GM10248 (cell line): ENCODE data around the gene PRDM11.

Experiments
- CTCF ChIA-PET: fragments of 300-600 bp; sonication (Branson Sonifier 250); formaldehyde crosslinking; extraction: SDS; loops from one replicate; lab custom pipeline; 2021; ENCODE audit warnings: antibody characterized with exemption; lab: Yijun Ruan, JAX
- POLR2A ChIA-PET: fragments of 350-650 bp; sonication (Branson Sonifier 250); formaldehyde crosslinking; extraction: SDS; loops from one replicate; lab custom pipeline; 2020; ENCODE audit warnings: antibody characterized with exemption; lab: Yijun Ruan, JAX
- DNase-seq: peaks from one replicate; pipeline ENCODE4 v3.0.0; 2012; ENCODE audit errors: extremely low spot score
- CTCF ChIP-seq: IDR thresholded peaks from 2 replicates; pipeline ENCODE4 v1.5.1; 2012; ENCODE audit warnings: mild to moderate bottlenecking, low read depth; ENCODE audit errors: extremely low read depth, missing control alignments, control extremely low read depth

Gene PRDM11

GRCh38 chr11:45193695-45194094 lies 47.3 kb downstream of the PRDM11 start:
- CTCF ChIA-PET = interaction anchor here (0.7 to 1.2 kb wide), 2 partner anchors 12 to 140 kb away, joined by 3 read pairs; no protein-coding TSS in a partner anchor
- DNase-seq = no peak
- POLR2A ChIA-PET = no interaction called here
- no peak for TF ChIP-seq CTCF

- DNase-seq = no peak
- TF ChIP-seq CTCF = no peak
- POLR2A ChIA-PET = no interaction called here
- CTCF ChIA-PET = no interaction called here
Observed at GRCh38 chr11:45204761-45205160, 58.3 kb downstream of the PRDM11 start.

- no peak for DNase-seq
- ChIA-PET CTCF (no interaction called here), POLR2A (no interaction called here)
- TF ChIP-seq CTCF = no peak
Observed at GRCh38 chr11:45205978-45206377, 59.5 kb downstream of the PRDM11 start.

GRCh38 chr11:45208135-45208534 lies 61.7 kb downstream of the PRDM11 start:
- ChIA-PET CTCF (interaction anchor here (1.5 kb wide), 1 partner anchor 25 kb away, joined by 4 read pairs; no protein-coding TSS in a partner anchor), POLR2A (no interaction called here)

GRCh38 chr11:45209000-45209879 lies 62.8 kb downstream of the PRDM11 start:
- CTCF ChIA-PET = interaction anchor here (1.3 to 1.5 kb wide), 2 partner anchors 13 to 24 kb away, joined by 4 to 5 read pairs; no protein-coding TSS in a partner anchor
- TF ChIP-seq CTCF = no peak

More at GRCh38 chr11:45208135-45208534, 61.7 kb downstream of the PRDM11 start:
- DNase-seq = no peak
- TF ChIP-seq CTCF = no peak

GRCh38 chr11:45209891-45210699 lies 63.7 kb downstream of the PRDM11 start:
- POLR2A ChIA-PET = no interaction called here
- TF ChIP-seq CTCF = no peak
- CTCF ChIA-PET = interaction anchor here (1.3 kb wide), 1 partner anchor 14 kb away, joined by 5 read pairs; no protein-coding TSS in a partner anchor
- DNase-seq = no peak

More at GRCh38 chr11:45209000-45209879, 62.8 kb downstream of the PRDM11 start:
- POLR2A ChIA-PET = no interaction called here
- DNase-seq = no peak
